Vagina (tissue), 2 donors: Measurements from ENCODE around the gene ARID4B.

Experiments used
- POLR2A ChIP-seq, 2 donors: fragments of 450-650 bp; IDR thresholded peaks; one replicate each; pipeline ENCODE4 v1.6.1; 2017; ENCODE audit warnings: antibody characterized with exemption in 2 of 2, mild to moderate bottlenecking in 2 of 2, moderate library complexity in 2 of 2
- POLR2AphosphoS5 ChIP-seq, 2 donors: sonication (generic); formaldehyde crosslinking; IDR thresholded peaks; one replicate each; pipeline ENCODE4 v1.9.0; 2017; ENCODE audit warnings: antibody characterized with exemption in 2 of 2, mild to moderate bottlenecking in 2 of 2, low read depth in 1 of 2; ENCODE audit not compliant: insufficient read depth in 1 of 2
- TF ChIP-seq, protein P1 (sequence below), 3 experiments: fragments of 450-650 bp in 2 of 3; fragments of 200-600 bp in 1 of 3; sonication (generic) in 1 of 3; IDR thresholded peaks; one replicate each; pipeline ENCODE4 v1.5.1; 2017 to 2019; ENCODE audit warnings: antibody characterized with exemption in 3 of 3, mild to moderate bottlenecking in 2 of 3, moderate library complexity in 2 of 3

DNA sequence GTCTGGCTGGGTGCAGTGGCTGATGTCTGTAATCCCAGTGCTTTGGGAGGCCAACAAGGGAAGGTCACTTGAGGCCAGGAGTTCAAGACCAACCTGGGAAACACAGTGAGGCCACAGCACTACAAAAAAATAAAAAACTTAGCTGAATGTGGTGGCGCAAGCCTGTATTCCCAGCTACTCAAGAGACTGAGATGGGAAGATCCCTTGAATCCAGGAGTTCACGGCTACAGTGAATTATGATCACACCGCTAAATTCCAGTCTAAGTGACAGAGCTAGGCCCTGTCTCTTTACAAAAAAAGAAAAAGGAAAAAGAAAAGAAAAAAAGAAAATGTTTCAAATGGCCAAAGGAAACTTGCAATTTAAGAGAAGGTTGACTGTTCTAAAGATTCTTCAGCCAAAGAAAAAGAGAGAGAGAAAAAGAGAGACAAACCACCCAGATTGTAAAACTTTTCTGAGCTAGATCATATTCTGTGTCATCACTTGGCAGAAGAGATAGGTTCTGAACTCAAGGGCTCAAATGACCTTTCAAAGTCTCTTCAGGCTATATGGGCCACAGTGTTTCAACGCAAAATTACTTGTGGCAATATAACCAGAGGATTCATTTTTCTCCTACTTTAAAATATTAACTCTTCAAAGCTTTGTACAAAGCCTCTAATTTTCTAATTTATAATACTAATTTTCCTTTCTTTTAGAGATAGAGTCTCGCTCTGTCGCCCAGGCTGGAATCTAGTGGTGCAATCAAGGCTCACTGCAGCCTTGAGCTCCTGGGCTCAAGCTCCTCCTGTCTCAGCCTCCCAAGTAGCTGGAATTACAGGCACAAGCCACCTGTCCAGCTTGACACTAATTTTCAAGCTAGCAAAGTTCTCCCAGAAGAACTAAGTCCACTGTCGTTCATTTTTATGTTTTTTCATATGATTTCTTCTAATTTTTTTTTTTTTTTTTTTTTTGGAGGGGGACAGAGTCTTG lies 20.5 kb downstream of the ARID4B start:
- TF ChIP-seq, protein P1, sequence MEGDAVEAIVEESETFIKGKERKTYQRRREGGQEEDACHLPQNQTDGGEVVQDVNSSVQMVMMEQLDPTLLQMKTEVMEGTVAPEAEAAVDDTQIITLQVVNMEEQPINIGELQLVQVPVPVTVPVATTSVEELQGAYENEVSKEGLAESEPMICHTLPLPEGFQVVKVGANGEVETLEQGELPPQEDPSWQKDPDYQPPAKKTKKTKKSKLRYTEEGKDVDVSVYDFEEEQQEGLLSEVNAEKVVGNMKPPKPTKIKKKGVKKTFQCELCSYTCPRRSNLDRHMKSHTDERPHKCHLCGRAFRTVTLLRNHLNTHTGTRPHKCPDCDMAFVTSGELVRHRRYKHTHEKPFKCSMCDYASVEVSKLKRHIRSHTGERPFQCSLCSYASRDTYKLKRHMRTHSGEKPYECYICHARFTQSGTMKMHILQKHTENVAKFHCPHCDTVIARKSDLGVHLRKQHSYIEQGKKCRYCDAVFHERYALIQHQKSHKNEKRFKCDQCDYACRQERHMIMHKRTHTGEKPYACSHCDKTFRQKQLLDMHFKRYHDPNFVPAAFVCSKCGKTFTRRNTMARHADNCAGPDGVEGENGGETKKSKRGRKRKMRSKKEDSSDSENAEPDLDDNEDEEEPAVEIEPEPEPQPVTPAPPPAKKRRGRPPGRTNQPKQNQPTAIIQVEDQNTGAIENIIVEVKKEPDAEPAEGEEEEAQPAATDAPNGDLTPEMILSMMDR (IDR thresholded peaks at IDR 0.05), result no peak
- TF ChIP-seq POLR2A (IDR thresholded peaks at IDR 0.05) (no peak), POLR2AphosphoS5 (IDR thresholded peaks at IDR 0.05; ENCODE audit: insufficient read depth in 1 of 2, low read depth in 1 of 2) (no peak)
